Stimulated activated CD4-positive, alpha-beta T cell treated with anti-CD3 and anti-CD28 coated beads, Interleukin-1b, Interleukin-23, amount 100 ng/mL, for 24 hours (primary cell): Measurements from ENCODE around the gene XKR8.
"Not testable (repeated sequence)": the region's sequence is repeated elsewhere in the genome, so short reads cannot be mapped to it uniquely, and the experiment has no call there.

Source experiments
- DNase-seq, 4 experiments: peaks; one replicate each; pipeline ENCODE4 v3.0.0-alpha.2; 2020; ENCODE audit warnings: low read depth in 4 of 4, low spot score in 1 of 4

XKR8 gene

GRCh38 chr1:27990920-27991537 is 31.3 kb downstream of the XKR8 start:
- no peak for DNase-seq

- peak in 2 of 4 experiments; percentile 9 to 27 for DNase-seq
Measured at GRCh38 chr1:27992276-27992675, 32.5 kb downstream of the XKR8 start.

DNA sequence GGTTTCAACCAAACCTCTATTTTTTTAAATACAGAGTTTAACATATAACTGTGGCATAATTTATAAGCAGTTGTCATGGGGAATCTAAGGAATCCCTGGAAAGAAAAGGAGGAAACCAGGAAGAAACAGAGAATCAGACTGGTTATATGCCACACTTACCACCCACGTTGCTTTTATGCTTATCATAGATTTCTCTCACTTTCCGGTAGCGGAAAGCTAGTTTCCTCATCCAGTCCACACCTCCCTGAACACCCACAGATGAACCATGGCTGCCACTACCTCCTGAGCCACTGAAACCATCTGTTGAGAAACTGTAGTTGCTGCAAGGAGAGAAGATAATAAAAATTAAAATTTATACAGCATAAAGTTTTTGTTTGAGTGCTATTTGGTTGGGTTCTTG is 33.5 kb downstream of the XKR8 start:
- no peak for DNase-seq

GRCh38 chr1:27994060-27994459 is 34.3 kb downstream of the XKR8 start:
- no peak for DNase-seq

DNA sequence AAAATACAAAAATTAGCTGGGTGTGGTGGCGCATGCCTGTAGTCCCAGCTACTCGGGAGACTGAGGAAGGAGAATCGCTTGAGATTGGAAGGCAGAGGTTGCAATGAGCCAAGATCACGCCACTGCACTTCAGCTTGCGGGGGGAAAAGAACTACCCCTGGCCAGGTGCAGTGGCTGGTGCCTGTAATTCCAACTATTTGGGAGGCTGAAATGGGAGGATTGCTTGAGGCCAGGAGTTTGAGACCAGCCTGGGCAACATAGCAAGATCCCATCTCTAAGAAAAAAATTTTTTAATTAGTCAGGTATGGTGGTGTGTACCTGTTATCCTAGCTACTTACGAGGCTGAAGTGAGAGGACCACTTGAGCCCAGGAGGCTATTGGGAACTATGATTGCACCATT is 34.8 kb downstream of the XKR8 start:
- not testable (repeated sequence) for DNase-seq

DNA sequence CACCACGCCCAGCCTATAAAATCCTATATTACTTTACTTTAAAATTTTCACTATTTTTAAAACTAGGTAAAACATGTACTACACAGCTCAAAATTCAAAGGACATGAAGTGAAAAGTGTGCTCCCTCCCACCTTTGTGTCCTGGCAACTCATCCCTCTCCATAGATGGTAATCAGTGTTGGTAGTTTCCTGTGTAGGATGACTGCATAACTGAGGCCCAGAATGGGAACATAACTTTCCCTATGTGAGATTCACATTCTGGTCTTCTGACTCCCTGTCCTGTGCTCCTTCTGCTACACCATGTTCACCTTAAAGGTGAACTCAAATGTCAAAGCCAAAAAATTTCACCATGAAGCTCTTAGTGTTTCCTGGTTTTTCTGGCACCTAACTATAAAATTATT is 39.3 kb downstream of the XKR8 start:
- DNase-seq = no peak

DNA sequence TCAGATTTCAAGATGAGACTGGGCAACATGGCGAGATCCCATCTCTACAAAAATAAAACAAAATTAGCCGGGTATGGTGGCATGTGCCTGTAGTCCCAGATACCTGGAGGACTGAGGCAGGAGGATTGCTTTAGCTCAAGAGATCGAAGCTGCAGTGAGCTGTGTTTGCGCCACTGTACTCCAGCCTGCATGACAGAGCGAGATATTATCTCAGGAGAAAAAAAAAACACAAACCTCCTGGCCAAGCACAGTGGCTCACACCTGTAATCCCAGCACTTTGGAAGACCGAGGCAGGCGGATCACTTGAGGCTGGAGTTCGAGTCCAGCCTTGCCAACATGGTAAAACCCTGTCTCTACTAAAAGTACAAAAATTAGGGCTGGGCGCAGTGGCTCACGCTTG is 42.8 kb downstream of the XKR8 start:
- no peak for DNase-seq

- not testable (repeated sequence) for DNase-seq
Measured at GRCh38 chr1:28003117-28003516, 43.3 kb downstream of the XKR8 start.

- no peak for DNase-seq
Measured at GRCh38 chr1:28010969-28011368, 51.2 kb downstream of the XKR8 start.
